ENCODE data around the gene CDH22.

DNA sequence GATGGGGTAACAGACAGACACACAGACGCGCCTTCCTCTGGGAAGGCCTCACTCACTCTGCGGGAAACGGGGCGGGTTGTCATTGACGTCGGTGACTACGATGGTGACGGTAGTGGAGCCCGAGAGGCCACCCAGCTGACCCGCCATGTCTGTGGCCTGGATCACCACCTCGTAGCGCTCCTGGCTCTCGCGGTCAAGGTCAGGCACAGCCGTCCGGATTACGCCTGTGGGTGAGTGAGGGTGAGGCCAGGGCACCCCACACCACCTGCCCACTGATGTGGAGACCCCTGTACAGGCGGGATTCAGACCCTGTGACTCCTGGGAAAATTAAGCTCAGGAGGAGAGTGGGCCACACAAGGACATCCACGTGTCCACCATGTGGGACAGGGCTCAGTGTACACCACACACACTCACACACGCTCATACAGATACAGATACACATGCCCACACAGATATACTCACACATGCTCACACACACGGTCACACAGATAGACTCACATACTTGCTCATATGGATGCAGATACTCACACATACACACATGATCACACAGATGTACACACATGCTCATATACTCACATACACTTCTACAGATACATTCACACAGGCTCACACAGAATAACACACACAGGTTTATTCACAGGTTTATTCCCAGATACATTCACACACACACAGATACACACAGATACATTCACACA, 91.4 kb downstream of the CDH22 start:
- no peak for TF ChIP-seq SP1 (IDR thresholded peaks at IDR 0.05)
- TF ChIP-seq, protein P1, sequence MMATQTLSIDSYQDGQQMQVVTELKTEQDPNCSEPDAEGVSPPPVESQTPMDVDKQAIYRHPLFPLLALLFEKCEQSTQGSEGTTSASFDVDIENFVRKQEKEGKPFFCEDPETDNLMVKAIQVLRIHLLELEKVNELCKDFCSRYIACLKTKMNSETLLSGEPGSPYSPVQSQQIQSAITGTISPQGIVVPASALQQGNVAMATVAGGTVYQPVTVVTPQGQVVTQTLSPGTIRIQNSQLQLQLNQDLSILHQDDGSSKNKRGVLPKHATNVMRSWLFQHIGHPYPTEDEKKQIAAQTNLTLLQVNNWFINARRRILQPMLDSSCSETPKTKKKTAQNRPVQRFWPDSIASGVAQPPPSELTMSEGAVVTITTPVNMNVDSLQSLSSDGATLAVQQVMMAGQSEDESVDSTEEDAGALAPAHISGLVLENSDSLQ (IDR thresholded peaks at IDR 0.05), result no peak
- TF ChIP-seq ELF4 (IDR thresholded peaks at IDR 0.05), result no peak
- no peak for TF ChIP-seq ZNF384 (IDR thresholded peaks at IDR 0.05)
- TF ChIP-seq ARNT (IDR thresholded peaks at IDR 0.05), result no peak
- no peak for TF ChIP-seq L3MBTL2 (conservative IDR thresholded peaks at IDR 0.05)
- no peak for TF ChIP-seq BHLHE40 (IDR thresholded peaks at IDR 0.05; ENCODE audit: borderline replicate concordance)
- TF ChIP-seq SUZ12 (IDR thresholded peaks at IDR 0.05), result no peak
- TF ChIP-seq FOXK2 (IDR thresholded peaks at IDR 0.05), result no peak
